DOHH2 (cell line): Measurements from ENCODE around the gene ATAD3C.

Source experiments
- H3F3A ChIP-seq: fragments of 200-600 bp; sonication (generic), shearing (Covaris generic); 2 replicates; pipeline ENCODE4 v1.6.0; 2016; ENCODE audit warnings: antibody characterized with exemption, mild to moderate bottlenecking; ENCODE audit not compliant: control insufficient read depth, insufficient read depth
- H3K27ac ChIP-seq: fragments of 200-600 bp; sonication (generic); 2 replicates; pipeline ENCODE4 v1.5.1; 2014; ENCODE audit warnings: low read depth, mild to moderate bottlenecking, low read length, moderate library complexity
- H3K27me3 ChIP-seq: fragments of 200-600 bp; sonication (generic); 2 replicates; pipeline ENCODE4 v1.6.1; 2014; ENCODE audit warnings: mild to moderate bottlenecking, low read length, mixed read lengths; ENCODE audit not compliant: control insufficient read depth
- H3K36me3 ChIP-seq: fragments of 200-600 bp; sonication (generic); 2 replicates; pipeline ENCODE4 v1.6.1; 2014; ENCODE audit warnings: mild to moderate bottlenecking, low read length, moderate library complexity, mixed read lengths; ENCODE audit not compliant: control insufficient read depth
- H3K4me1 ChIP-seq: fragments of 200-600 bp; sonication (generic); 2 replicates; pipeline ENCODE4 v1.6.1; 2014; ENCODE audit warnings: mild to moderate bottlenecking, low read length, mixed read lengths; ENCODE audit not compliant: control insufficient read depth
- H3K4me2 ChIP-seq: fragments of 200-600 bp; sonication (generic); 2 replicates; pipeline ENCODE4 v1.6.0; 2014; ENCODE audit warnings: mild to moderate bottlenecking, low read length, moderate library complexity
- H3K4me3 ChIP-seq: fragments of 200-600 bp; sonication (generic); 2 replicates; pipeline ENCODE4 v1.5.1; 2014; ENCODE audit warnings: mild to moderate bottlenecking, low read length, mixed read lengths
- H3K79me2 ChIP-seq: fragments of 200-600 bp; sonication (generic); 2 replicates; pipeline ENCODE4 v1.6.1; 2014; ENCODE audit warnings: mild to moderate bottlenecking, low read length, mixed read lengths; ENCODE audit not compliant: control insufficient read depth
- H3K9me2 ChIP-seq: fragments of 200-600 bp; sonication (generic); replicated peaks from 2 replicates; pipeline ENCODE4 v1.6.1; 2014; ENCODE audit warnings: mild to moderate bottlenecking, low read length, mixed read lengths; ENCODE audit not compliant: control insufficient read depth
- H3K9me3 ChIP-seq: fragments of 200-600 bp; sonication (generic); 2 replicates; pipeline ENCODE4 v1.6.1; 2014; ENCODE audit warnings: antibody characterized with exemption, low read length, mixed read lengths; ENCODE audit not compliant: control insufficient read depth, insufficient read depth
- H4K20me1 ChIP-seq: fragments of 200-600 bp; sonication (generic); 2 replicates; pipeline ENCODE4 v1.6.0; 2014; ENCODE audit warnings: low read depth, mild to moderate bottlenecking, antibody characterized with exemption, low read length, moderate library complexity; ENCODE audit not compliant: control insufficient read depth, insufficient read depth
- CTCF ChIP-seq: fragments of 200-600 bp; sonication (generic); IDR thresholded peaks from one replicate; pipeline ENCODE4 v1.5.1; 2014; ENCODE audit warnings: antibody characterized with exemption, mild to moderate bottlenecking, low read depth, low read length; ENCODE audit not compliant: poor library complexity, severe bottlenecking
- EZH2phosphoT487 ChIP-seq: fragments of 200-600 bp; sonication (generic); IDR thresholded peaks from 2 replicates; pipeline ENCODE4 v1.6.1; 2017; ENCODE audit warnings: borderline replicate concordance, mild to moderate bottlenecking, antibody characterized with exemption, low read length, moderate library complexity, mixed read lengths

Gene ATAD3C

GRCh38 chr1:1429671-1430073 lies 19.8 kb upstream of the ATAD3C start:
- H3K27ac ChIP-seq, result no peak overlapping the region
- H3K9me2 ChIP-seq, result no peaks in the 10 kb centered on the region
- no peak for TF ChIP-seq EZH2phosphoT487
- TF ChIP-seq CTCF, result no peak
- H3K4me1 ChIP-seq, result 0 out of 2 replicates have a peak, but pooled peaks cover 5% of the 10 kb centered on the region
- H3K4me3 ChIP-seq, result no peak overlapping the region
- no peaks in the 10 kb centered on the region for H3K9me3 ChIP-seq
- H4K20me1 ChIP-seq, result no peaks in the 10 kb centered on the region
- no peak overlapping the region for H3K4me2 ChIP-seq
- no peaks in the 10 kb centered on the region for H3F3A ChIP-seq
- no peaks in the 10 kb centered on the region for H3K36me3 ChIP-seq
- H3K27me3 ChIP-seq, result peaks cover 43% of the 10 kb centered on the region
- no peaks in the 10 kb centered on the region for H3K79me2 ChIP-seq

DNA sequence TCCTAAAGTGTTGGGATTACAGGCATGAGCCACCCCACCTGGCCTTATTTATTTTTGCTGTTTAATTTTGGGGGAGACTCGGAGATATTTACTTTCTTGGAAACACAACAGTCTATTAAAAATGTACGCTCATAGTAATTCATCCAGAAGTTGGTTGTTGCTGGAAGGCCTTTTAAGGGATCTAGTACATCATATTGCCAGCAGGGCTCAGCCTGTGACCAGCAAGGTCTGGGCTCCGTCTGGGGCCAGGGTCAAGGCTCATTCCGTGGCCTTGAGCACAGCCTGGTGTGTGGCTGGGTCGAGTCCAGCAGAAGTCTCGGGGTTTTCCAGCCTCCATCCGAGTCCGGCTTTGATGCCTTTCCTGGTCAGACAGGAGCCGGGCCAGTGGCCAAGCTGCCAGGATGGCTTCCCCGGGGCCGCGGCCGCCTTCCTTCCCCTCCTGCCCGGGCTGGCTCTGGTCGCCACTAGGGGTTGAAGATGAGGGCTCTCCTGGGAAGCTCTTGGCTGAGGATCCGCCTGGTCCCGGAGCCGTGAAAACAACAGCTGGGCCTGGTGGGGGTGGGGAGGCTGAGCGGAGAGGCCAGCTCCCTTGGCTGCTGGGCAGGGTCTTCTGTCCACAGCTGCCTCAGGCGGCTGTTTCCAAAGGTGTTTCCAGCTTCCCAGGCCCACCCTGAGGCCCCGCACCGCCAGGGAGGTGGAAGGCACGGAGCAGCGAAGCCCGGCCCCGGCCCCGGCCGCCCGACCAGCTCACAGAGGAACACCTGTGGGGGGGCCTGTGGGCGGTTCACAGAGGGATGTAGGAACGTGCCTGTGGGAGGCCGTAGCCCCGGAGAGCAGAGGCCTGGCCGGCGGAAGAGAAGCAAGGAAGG lies 19.1 kb upstream of the ATAD3C start:
- peaks cover 49% of the 10 kb centered on the region for H3K27me3 ChIP-seq
- no peaks in the 10 kb centered on the region for H3F3A ChIP-seq
- TF ChIP-seq EZH2phosphoT487 (no peak), CTCF (no peak)
- H4K20me1 ChIP-seq, result no peaks in the 10 kb centered on the region
- H3K4me2 ChIP-seq, result no peak overlapping the region
- H3K4me1 ChIP-seq, result 0 out of 2 replicates have a peak, but pooled peaks cover 5% of the 10 kb centered on the region
- H3K79me2 ChIP-seq, result no peaks in the 10 kb centered on the region
- no peak overlapping the region for H3K4me3 ChIP-seq
- no peaks in the 10 kb centered on the region for H3K9me2 ChIP-seq
- no peaks in the 10 kb centered on the region for H3K9me3 ChIP-seq
- no peaks in the 10 kb centered on the region for H3K36me3 ChIP-seq
- no peak overlapping the region for H3K27ac ChIP-seq

GRCh38 chr1:1430992-1431844 lies 18.3 kb upstream of the ATAD3C start:
- Histone ChIP-seq H4K20me1 (no peaks in the 10 kb centered on the region), H3K36me3 (no peaks in the 10 kb centered on the region), H3K27me3 (peaks cover 43% of the 10 kb centered on the region), H3K79me2 (no peaks in the 10 kb centered on the region), H3K9me3 (no peaks in the 10 kb centered on the region), H3K4me1 (0 out of 2 replicates have a peak, but pooled peaks cover 5% of the 10 kb centered on the region), H3K9me2 (no peaks in the 10 kb centered on the region), H3K4me2 (no peak overlapping the region), H3K27ac (no peak overlapping the region), H3K4me3 (no peak overlapping the region), H3F3A (no peaks in the 10 kb centered on the region)
- TF ChIP-seq CTCF (no peak), EZH2phosphoT487 (no peak)
